Peyer's patch (tissue), 4 donors: Measurements from ENCODE around the gene PFKFB3. TPM values are rescaled to one million over a fixed set of nuclear protein-coding genes. Genes with fewer than 3 reads are reported as not detected.

Source experiments
- DNase-seq, 3 donors: peaks; one replicate each; pipeline ENCODE4 v3.0.0-alpha.2; 2017 to 2019
- H3K27ac ChIP-seq, 4 donors: fragments of 200-600 bp; sonication (generic); one replicate each; pipeline ENCODE4 v1.5.1; 2016 to 2019
- H3K27me3 ChIP-seq, 2 donors: fragments of 200-600 bp; sonication (generic); one replicate each; pipeline ENCODE4 v1.5.1; 2019
- H3K36me3 ChIP-seq, 3 donors: fragments of 200-600 bp; sonication (generic); one replicate each; pipeline ENCODE4 v1.5.1; 2016 to 2019
- H3K4me1 ChIP-seq, 4 donors: fragments of 200-600 bp; sonication (generic); one replicate each; pipeline ENCODE4 v1.5.1; 2016 to 2019
- H3K4me3 ChIP-seq, 4 donors: fragments of 200-600 bp; sonication (generic); 1 replicate in 3 of 4; 2 replicates in 1 of 4; pipeline ENCODE4 v1.5.1; 2016 to 2019; ENCODE audit warnings: mild to moderate bottlenecking in 1 of 4
- H3K9me3 ChIP-seq, 4 donors: fragments of 200-600 bp; sonication (generic); one replicate each; pipeline ENCODE4 v1.5.1; 2016 to 2019; ENCODE audit warnings: mild to moderate bottlenecking in 1 of 4
- CTCF ChIP-seq, 6 experiments: fragments of 450-650 bp in 4 of 6; fragments of 200-600 bp in 2 of 6; sonication (generic) in 1 of 6; IDR thresholded peaks; one replicate each; pipeline ENCODE4 v1.5.1; 2017 to 2019; ENCODE audit warnings: antibody characterized with exemption in 6 of 6, mild to moderate bottlenecking in 3 of 6, moderate library complexity in 1 of 6
- POLR2A ChIP-seq, 2 donors: fragments of 450-650 bp; IDR thresholded peaks; one replicate each; pipeline ENCODE4 v1.5.1; 2017; ENCODE audit warnings: antibody characterized with exemption in 2 of 2, mild to moderate bottlenecking in 2 of 2, moderate library complexity in 2 of 2
- total RNA-seq, 4 donors: library from RNA; depleted of rRNA; stranded (reverse); fragments of >200 nt; gene quantifications; one replicate each; pipeline ENCODE4 v1.1.0, GENCODE V29; 2016

Gene PFKFB3
- total RNA-seq, 4 donors from 2014 or later, result 15.2 to 85.0 (median 36.6) TPM

- Histone ChIP-seq H3K4me3 (no peak overlapping the region), H3K36me3 (no peaks in the 10 kb centered on the region), H3K27ac (no peak overlapping the region), H3K9me3 (no peaks in the 10 kb centered on the region), H3K27me3 (no peaks in the 10 kb centered on the region), H3K4me1 (no peaks in the 10 kb centered on the region)
- no peak for DNase-seq
- TF ChIP-seq CTCF (IDR thresholded peaks at IDR 0.05) (no peak), POLR2A (IDR thresholded peaks at IDR 0.05) (no peak)
Observed at GRCh38 chr10:6273351-6273750, 70.6 kb downstream of the PFKFB3 start.

- H3K4me1 ChIP-seq, result no peaks in the 10 kb centered on the region
- H3K27ac ChIP-seq, result peak overlapping the region in 1 of 4 donors; percentile 65
- no peaks in the 10 kb centered on the region for H3K36me3 ChIP-seq
- no peak overlapping the region for H3K4me3 ChIP-seq
- TF ChIP-seq CTCF (IDR thresholded peaks at IDR 0.05), result no peak
- no peak for TF ChIP-seq POLR2A (IDR thresholded peaks at IDR 0.05)
- no peak for DNase-seq
- H3K27me3 ChIP-seq, result no peaks in the 10 kb centered on the region
- H3K9me3 ChIP-seq, result no peaks in the 10 kb centered on the region
Observed at GRCh38 chr10:6274040-6274439, 71.3 kb downstream of the PFKFB3 start.

- no peaks in the 10 kb centered on the region for H3K9me3 ChIP-seq
- peak overlapping the region in 3 of 4 donors; percentile 65 to 75 (median 67) for H3K27ac ChIP-seq
- no peaks in the 10 kb centered on the region for H3K36me3 ChIP-seq
- no peaks in the 10 kb centered on the region for H3K4me1 ChIP-seq
- H3K4me3 ChIP-seq, result no peak overlapping the region
- TF ChIP-seq CTCF (IDR thresholded peaks at IDR 0.05) (no peak), POLR2A (IDR thresholded peaks at IDR 0.05) (no peak)
- no peaks in the 10 kb centered on the region for H3K27me3 ChIP-seq
- DNase-seq, result no peak
Observed at GRCh38 chr10:6274484-6274883, 71.8 kb downstream of the PFKFB3 start.

- H3K9me3 ChIP-seq, result no peaks in the 10 kb centered on the region
- no peaks in the 10 kb centered on the region for H3K27me3 ChIP-seq
- peaks cover 0 to 6% (median 0%) of the 10 kb centered on the region in 4 donors for H3K4me1 ChIP-seq
- peak overlapping the region in 2 of 4 donors; percentile 12 to 24 for H3K4me3 ChIP-seq
- peak; percentile 65 to 94 (median 87) for DNase-seq
- no peaks in the 10 kb centered on the region for H3K36me3 ChIP-seq
- TF ChIP-seq CTCF (IDR thresholded peaks at IDR 0.05) (no peak), POLR2A (IDR thresholded peaks at IDR 0.05) (no peak)
- H3K27ac ChIP-seq, result peak overlapping the region; percentile 64 to 75 (median 66)
Observed at GRCh38 chr10:6275022-6275997, 72.6 kb downstream of the PFKFB3 start.

- TF ChIP-seq CTCF (IDR thresholded peaks at IDR 0.05) (no peak), POLR2A (IDR thresholded peaks at IDR 0.05) (no peak)
- no peak for DNase-seq
- Histone ChIP-seq H3K27ac (no peak overlapping the region), H3K4me1 (peaks cover 0 to 7% (median 0%) of the 10 kb centered on the region in 4 donors), H3K36me3 (no peaks in the 10 kb centered on the region), H3K4me3 (no peak overlapping the region), H3K27me3 (no peaks in the 10 kb centered on the region), H3K9me3 (no peaks in the 10 kb centered on the region)
Observed at GRCh38 chr10:6276356-6276755, 73.6 kb downstream of the PFKFB3 start.
